ENCODE data around the gene ARAF.

DNA sequence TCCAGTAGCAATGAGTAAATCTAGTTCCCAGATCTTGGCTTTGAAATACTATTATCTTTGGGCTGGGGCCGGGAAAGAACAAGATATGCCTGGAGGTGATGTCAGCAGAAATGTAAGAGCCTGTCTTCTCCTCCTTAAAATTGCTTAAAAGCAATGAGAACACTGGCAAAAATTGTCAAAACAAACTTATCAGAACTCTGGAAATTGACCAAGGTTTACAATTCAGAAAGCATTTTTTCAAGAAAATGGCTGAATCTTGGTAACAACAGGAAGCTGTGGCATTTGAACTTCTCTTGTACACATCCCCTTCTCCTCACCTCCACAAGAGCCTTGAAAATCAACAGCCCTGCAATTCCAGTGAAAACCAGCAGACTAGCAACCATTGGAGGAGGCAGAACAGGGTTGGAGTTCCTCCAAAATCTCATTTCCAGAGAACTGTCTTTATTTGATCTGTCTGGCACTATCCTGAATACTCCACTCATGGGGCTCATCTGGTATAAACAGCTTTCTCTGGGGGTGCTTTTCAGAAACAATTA, 34.8 kb downstream of the ARAF start:
- TF ChIP-seq, protein P1, sequence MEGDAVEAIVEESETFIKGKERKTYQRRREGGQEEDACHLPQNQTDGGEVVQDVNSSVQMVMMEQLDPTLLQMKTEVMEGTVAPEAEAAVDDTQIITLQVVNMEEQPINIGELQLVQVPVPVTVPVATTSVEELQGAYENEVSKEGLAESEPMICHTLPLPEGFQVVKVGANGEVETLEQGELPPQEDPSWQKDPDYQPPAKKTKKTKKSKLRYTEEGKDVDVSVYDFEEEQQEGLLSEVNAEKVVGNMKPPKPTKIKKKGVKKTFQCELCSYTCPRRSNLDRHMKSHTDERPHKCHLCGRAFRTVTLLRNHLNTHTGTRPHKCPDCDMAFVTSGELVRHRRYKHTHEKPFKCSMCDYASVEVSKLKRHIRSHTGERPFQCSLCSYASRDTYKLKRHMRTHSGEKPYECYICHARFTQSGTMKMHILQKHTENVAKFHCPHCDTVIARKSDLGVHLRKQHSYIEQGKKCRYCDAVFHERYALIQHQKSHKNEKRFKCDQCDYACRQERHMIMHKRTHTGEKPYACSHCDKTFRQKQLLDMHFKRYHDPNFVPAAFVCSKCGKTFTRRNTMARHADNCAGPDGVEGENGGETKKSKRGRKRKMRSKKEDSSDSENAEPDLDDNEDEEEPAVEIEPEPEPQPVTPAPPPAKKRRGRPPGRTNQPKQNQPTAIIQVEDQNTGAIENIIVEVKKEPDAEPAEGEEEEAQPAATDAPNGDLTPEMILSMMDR (conservative IDR thresholded peaks at IDR 0.05 in 1 of 2, IDR thresholded peaks at IDR 0.05 in 1 of 2; ENCODE audit: low read depth in 1 of 2, low read length in 2 of 2), result no peak
- TF ChIP-seq EZH2 (IDR thresholded peaks at IDR 0.05; ENCODE audit: low read length, missing control alignments), result no peak

All from fibroblast of lung (primary cell).